Testis (tissue), 2 donors: Measurements from ENCODE around the gene MDFIC.

Experiments
- CTCF ChIP-seq, 3 experiments: fragments of 450-650 bp in 2 of 3; fragments of 200-600 bp in 1 of 3; sonication (generic) in 1 of 3; IDR thresholded peaks; one replicate each; pipeline ENCODE4 v1.5.1; 2016 to 2019; ENCODE audit warnings: antibody characterized with exemption in 3 of 3, mild to moderate bottlenecking in 2 of 3, moderate library complexity in 1 of 3
- POLR2A ChIP-seq: fragments of 450-650 bp; IDR thresholded peaks from one replicate; pipeline ENCODE4 v1.6.1; 2017; ENCODE audit warnings: antibody characterized with exemption, mild to moderate bottlenecking, moderate library complexity

- no peak for TF ChIP-seq CTCF (IDR thresholded peaks at IDR 0.05)
- no peak for TF ChIP-seq POLR2A
These were observed 54.8 kb downstream of the MDFIC start for GRCh38 chr7:114976666-114977065.
